Stimulated activated CD8-positive, alpha-beta memory T cell treated with anti-CD3 and anti-CD28 coated beads, Interleukin-15, amount 100 ng/mL, for 1 hour (primary cell): ENCODE measurements around the gene PLA2G2C.

Experiments used
- DNase-seq: peaks from one replicate; pipeline ENCODE4 v3.0.0-alpha.2; 2020; ENCODE audit warnings: low read depth

PLA2G2C gene

GRCh38 chr1:20183616-20184271 lies 2.6 kb downstream of the PLA2G2C start:
- no peak for DNase-seq

GRCh38 chr1:20183035-20183434 lies 3.3 kb downstream of the PLA2G2C start:
- DNase-seq, result no peak

GRCh38 chr1:20182415-20182814 lies 3.9 kb downstream of the PLA2G2C start:
- DNase-seq, result no peak

- no peak for DNase-seq
Observed at GRCh38 chr1:20180844-20181207, 5.5 kb downstream of the PLA2G2C start.

- DNase-seq, result no peak
Observed at GRCh38 chr1:20180129-20180843, 6.0 kb downstream of the PLA2G2C start.

GRCh38 chr1:20179371-20180128 lies 6.8 kb downstream of the PLA2G2C start:
- DNase-seq, result no peak

GRCh38 chr1:20178634-20179370 lies 7.5 kb downstream of the PLA2G2C start:
- DNase-seq, result no peak

GRCh38 chr1:20174937-20175666 lies 11.2 kb downstream of the PLA2G2C start:
- no peak for DNase-seq

GRCh38 chr1:20172033-20172590 lies 14.2 kb downstream of the PLA2G2C start:
- DNase-seq, result no peak

GRCh38 chr1:20169932-20170331 lies 16.4 kb downstream of the PLA2G2C start:
- DNase-seq, result no peak

- no peak for DNase-seq
Observed at GRCh38 chr1:20168564-20169491, 17.5 kb downstream of the PLA2G2C start.

- no peak for DNase-seq
Observed at GRCh38 chr1:20167126-20167525, 19.2 kb downstream of the PLA2G2C start.

GRCh38 chr1:20166051-20166450 lies 20.3 kb downstream of the PLA2G2C start:
- DNase-seq, result no peak

- DNase-seq, result no peak
Observed at GRCh38 chr1:20165522-20165951, 20.8 kb downstream of the PLA2G2C start.

GRCh38 chr1:20164694-20165202 lies 21.6 kb downstream of the PLA2G2C start:
- no peak for DNase-seq

GRCh38 chr1:20160034-20160433 lies 26.3 kb downstream of the PLA2G2C start:
- no peak for DNase-seq

GRCh38 chr1:20158358-20159070 lies 27.8 kb downstream of the PLA2G2C start:
- no peak for DNase-seq

- no peak for DNase-seq
Observed at GRCh38 chr1:20154301-20154831, 32.0 kb downstream of the PLA2G2C start.

- no peak for DNase-seq
Observed at GRCh38 chr1:20153000-20153418, 33.3 kb downstream of the PLA2G2C start.
